B cell (primary cell): Measurements from ENCODE around the gene KNOP1. TPM values are rescaled to one million over a fixed set of nuclear protein-coding genes. Genes with fewer than 3 reads are reported as not detected.
"Not testable (repeated sequence)": the region's sequence is repeated elsewhere in the genome, so short reads cannot be mapped to it uniquely, and the experiment has no call there.

ENCODE experiments used
- ATAC-seq: fragments of 200-7000 bp; cut with Tn5 transposase; one replicate; pipeline ENCODE4 v1.10.0; 2021; ENCODE audit warnings: low read depth, mild to moderate bottlenecking, moderate number of reproducible peaks, moderate library complexity
- CTCF ChIA-PET: fragments of 350-600 bp; sonication (Branson Sonifier 250); formaldehyde crosslinking; loops from one replicate; lab custom pipeline; 2021; ENCODE audit warnings: antibody characterized with exemption, inconsistent platforms; lab: Charles Lee
- POLR2A ChIA-PET: fragments of 350-600 bp; sonication (Branson Sonifier 250); formaldehyde crosslinking; loops from one replicate; lab custom pipeline; 2021; ENCODE audit warnings: antibody characterized with exemption; lab: Charles Lee
- DNase-seq: peaks from one replicate; pipeline ENCODE4 v3.0.0; 2013
- H2AFZ ChIP-seq: 2 replicates; pipeline ENCODE4 v1.6.1; 2012; ENCODE audit warnings: mild to moderate bottlenecking, low read depth, low read length; ENCODE audit not compliant: insufficient read depth, poor library complexity, severe bottlenecking
- H3K27ac ChIP-seq, 2 donors: 1 replicate in 1 of 2; 2 replicates in 1 of 2; pipeline ENCODE4 v1.5.1; 2012 to 2013; ENCODE audit warnings: low read length in 2 of 2, mild to moderate bottlenecking in 2 of 2, moderate library complexity in 1 of 2
- H3K27me3 ChIP-seq, 4 experiments: fragments of 200-600 bp in 1 of 4; sonication (generic) in 1 of 4; replicated peaks in 1 of 4; 1 replicate in 2 of 4; 2 replicates in 2 of 4; pipeline versions ENCODE4 v1.6.1 to v1.7.0; 2013 to 2016; ENCODE audit warnings: low read length in 3 of 4, mild to moderate bottlenecking in 2 of 4, mixed read lengths in 1 of 4, moderate library complexity in 1 of 4; ENCODE audit not compliant: insufficient read depth in 4 of 4, control insufficient read depth in 3 of 4; ENCODE audit errors: control extremely low read depth in 1 of 4
- H3K36me3 ChIP-seq, 2 experiments: replicated peaks in 1 of 2; 1 replicate in 1 of 2; 2 replicates in 1 of 2; pipeline versions ENCODE4 v1.6.1 to v1.7.1; 2013; ENCODE audit warnings: low read length in 1 of 2; ENCODE audit not compliant: insufficient read depth in 2 of 2, control insufficient read depth in 1 of 2; ENCODE audit errors: control extremely low read depth in 1 of 2, extremely low read depth in 1 of 2
- H3K4me1 ChIP-seq, 2 donors: fragments of 200-600 bp in 1 of 2; sonication (generic) in 1 of 2; 1 replicate in 1 of 2; 2 replicates in 1 of 2; pipeline versions ENCODE4 v1.5.1 to v1.6.1; 2013 to 2017; ENCODE audit warnings: low read length in 2 of 2; ENCODE audit not compliant: control insufficient read depth in 2 of 2, insufficient read depth in 2 of 2
- H3K4me2 ChIP-seq: replicated peaks from 2 replicates; pipeline ENCODE3; 2012; ENCODE audit warnings: mild to moderate bottlenecking, low read depth, low read length; ENCODE audit not compliant: poor library complexity, severe bottlenecking
- H3K4me3 ChIP-seq, 5 experiments: fragments of 200-600 bp in 1 of 5; sonication (generic) in 1 of 5; 1 replicate in 3 of 5; 2 replicates in 2 of 5; pipeline versions ENCODE4 v1.5.1 to v1.7.0; 2011 to 2016; ENCODE audit warnings: low read length in 4 of 5, mild to moderate bottlenecking in 4 of 5, low read depth in 2 of 5, control low read depth in 1 of 5, moderate library complexity in 1 of 5; ENCODE audit not compliant: insufficient read depth in 1 of 5; ENCODE audit errors: control extremely low read depth in 1 of 5, extremely low read depth in 1 of 5
- H3K79me2 ChIP-seq: fragments of 200-600 bp; sonication (generic); one replicate; pipeline ENCODE4 v1.6.0; 2016; ENCODE audit warnings: low read length; ENCODE audit not compliant: control insufficient read depth, insufficient read depth
- H3K9ac ChIP-seq: fragments of 200-600 bp; sonication (generic); 2 replicates; pipeline ENCODE4 v1.6.1; 2017; ENCODE audit warnings: mild to moderate bottlenecking, low read length, moderate library complexity
- H3K9me3 ChIP-seq, 3 donors: one replicate each; pipeline versions ENCODE4 v1.6.1 to v1.7.1; 2013; ENCODE audit warnings: low read length in 2 of 3; ENCODE audit not compliant: control insufficient read depth in 2 of 3, insufficient read depth in 1 of 3; ENCODE audit errors: control extremely low read depth in 1 of 3
- H4K20me1 ChIP-seq: 2 replicates; pipeline ENCODE4 v1.6.0; 2012; ENCODE audit warnings: mild to moderate bottlenecking, low read length; ENCODE audit not compliant: insufficient read depth, control insufficient read depth, poor library complexity, severe bottlenecking
- H3K27ac Mint-ChIP-seq: one replicate; pipeline ENCODE4 v1.8.0; 2021; ENCODE audit warnings: mixed read lengths
- H3K27me3 Mint-ChIP-seq: one replicate; pipeline ENCODE4 v1.8.0; 2021; ENCODE audit warnings: mixed read lengths
- H3K4me1 Mint-ChIP-seq: one replicate; pipeline ENCODE4 v1.8.0; 2021; ENCODE audit warnings: mixed read lengths
- H3K4me3 Mint-ChIP-seq: one replicate; pipeline ENCODE4 v1.8.0; 2021; ENCODE audit warnings: mixed read lengths
- H3K9me3 Mint-ChIP-seq: one replicate; pipeline ENCODE4 v1.8.0; 2022; ENCODE audit warnings: mixed read lengths; ENCODE audit not compliant: insufficient read depth
- EZH2 ChIP-seq: IDR thresholded peaks from 2 replicates; pipeline ENCODE4 v1.6.1; 2012; ENCODE audit warnings: borderline replicate concordance, low read depth, mild to moderate bottlenecking, moderate library complexity, low read length; ENCODE audit not compliant: insufficient read depth, poor library complexity, severe bottlenecking
- WGBS: methylation state at CpG from one replicate; pipeline ENCODE4 v1.1.5; 2013; ENCODE audit warnings: missing lambda C conversion rate; ENCODE audit not compliant: insufficient coverage; 5-methylcytosine and 5-hydroxymethylcytosine counted together
- intact Hi-C: fragments of 100-400 bp; cut with micrococcal nuclease; formaldehyde crosslinking; loops from one replicate; pipeline ENCODE4 v1.10.0; 2022
- polyA plus RNA-seq: library from polyadenylated mRNA; depleted of rRNA; stranded (reverse); fragments of >200 nt; gene quantifications from 2 replicates; pipeline ENCODE4 v1.2.3, GENCODE V29; 2012
- total RNA-seq, 2 donors: library from RNA; stranded (reverse); fragments of 120-200 nt in 1 of 2; gene quantifications; 1 replicate in 1 of 2; 2 replicates in 1 of 2; pipeline versions ENCODE4 v1.2.3 to v1.2.4, GENCODE V29; 2013 to 2022
- TF ChIP-seq, protein P1 (sequence below): fragments of 200-600 bp; IDR thresholded peaks from one replicate; pipeline ENCODE4 v1.8.0; 2022; ENCODE audit warnings: antibody characterized with exemption, mild to moderate bottlenecking

KNOP1 gene
- total and polyA plus RNA-seq, 2 donors (not counting 1 experiment from before 2014, with no cell fraction given) = 1.6 to 16.9 TPM

DNA sequence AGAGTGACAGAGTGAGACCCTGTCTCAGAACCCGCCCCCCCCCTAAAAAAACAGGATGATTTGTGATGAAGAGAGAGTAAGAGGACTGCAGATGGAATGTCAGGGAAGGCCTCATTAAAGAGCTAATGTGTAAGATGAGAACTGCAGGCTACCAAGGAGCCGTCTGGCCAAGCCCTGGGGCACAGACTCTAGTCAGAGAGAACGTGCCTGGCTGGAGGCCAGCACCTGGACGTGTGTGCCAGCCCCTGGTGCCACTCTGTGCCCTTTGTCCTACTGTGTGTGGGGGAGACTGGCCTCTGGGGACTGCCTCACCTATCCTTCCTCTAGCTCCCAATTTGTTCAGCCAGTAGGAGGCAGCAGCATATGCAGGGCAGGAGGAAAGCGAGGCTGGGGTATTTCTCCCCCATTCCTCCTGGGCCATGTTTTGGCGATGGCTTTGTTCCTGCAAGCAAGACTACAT is 37.1 kb downstream of the KNOP1 start:
- Histone ChIP-seq H4K20me1 (no peaks in the 10 kb centered on the region), H3K9me3 (peaks cover 0 to 13% (median 8%) of the 10 kb centered on the region in 3 donors), H2AFZ (no peak overlapping the region), H3K27ac (no peak overlapping the region), H3K9ac (no peak overlapping the region), H3K27me3 (no peaks in the 10 kb centered on the region), H3K4me2 (no peak overlapping the region), H3K36me3 (peaks cover 4 to 49% of the 10 kb centered on the region in 2 experiments), H3K79me2 (no peaks in the 10 kb centered on the region), H3K4me1 (no peaks in the 10 kb centered on the region), H3K4me3 (no peak overlapping the region)
- intact Hi-C loops = no loop called here
- POLR2A ChIA-PET = no interaction called here
- peaks cover 7% of the 10 kb centered on the region for H3K9me3 Mint-ChIP-seq
- no peak for DNase-seq
- CTCF ChIA-PET = no interaction called here
- no peaks in the 10 kb centered on the region for H3K27me3 Mint-ChIP-seq
- H3K4me1 Mint-ChIP-seq = no peaks in the 10 kb centered on the region
- no peak overlapping the region for H3K4me3 Mint-ChIP-seq
- ATAC-seq = no peak
- H3K27ac Mint-ChIP-seq = no peak overlapping the region
- TF ChIP-seq, protein P1, sequence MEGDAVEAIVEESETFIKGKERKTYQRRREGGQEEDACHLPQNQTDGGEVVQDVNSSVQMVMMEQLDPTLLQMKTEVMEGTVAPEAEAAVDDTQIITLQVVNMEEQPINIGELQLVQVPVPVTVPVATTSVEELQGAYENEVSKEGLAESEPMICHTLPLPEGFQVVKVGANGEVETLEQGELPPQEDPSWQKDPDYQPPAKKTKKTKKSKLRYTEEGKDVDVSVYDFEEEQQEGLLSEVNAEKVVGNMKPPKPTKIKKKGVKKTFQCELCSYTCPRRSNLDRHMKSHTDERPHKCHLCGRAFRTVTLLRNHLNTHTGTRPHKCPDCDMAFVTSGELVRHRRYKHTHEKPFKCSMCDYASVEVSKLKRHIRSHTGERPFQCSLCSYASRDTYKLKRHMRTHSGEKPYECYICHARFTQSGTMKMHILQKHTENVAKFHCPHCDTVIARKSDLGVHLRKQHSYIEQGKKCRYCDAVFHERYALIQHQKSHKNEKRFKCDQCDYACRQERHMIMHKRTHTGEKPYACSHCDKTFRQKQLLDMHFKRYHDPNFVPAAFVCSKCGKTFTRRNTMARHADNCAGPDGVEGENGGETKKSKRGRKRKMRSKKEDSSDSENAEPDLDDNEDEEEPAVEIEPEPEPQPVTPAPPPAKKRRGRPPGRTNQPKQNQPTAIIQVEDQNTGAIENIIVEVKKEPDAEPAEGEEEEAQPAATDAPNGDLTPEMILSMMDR = no peak
- no peak for TF ChIP-seq EZH2
- 92% methylated on average over 4 of the region's 6 CpGs for WGBS

DNA sequence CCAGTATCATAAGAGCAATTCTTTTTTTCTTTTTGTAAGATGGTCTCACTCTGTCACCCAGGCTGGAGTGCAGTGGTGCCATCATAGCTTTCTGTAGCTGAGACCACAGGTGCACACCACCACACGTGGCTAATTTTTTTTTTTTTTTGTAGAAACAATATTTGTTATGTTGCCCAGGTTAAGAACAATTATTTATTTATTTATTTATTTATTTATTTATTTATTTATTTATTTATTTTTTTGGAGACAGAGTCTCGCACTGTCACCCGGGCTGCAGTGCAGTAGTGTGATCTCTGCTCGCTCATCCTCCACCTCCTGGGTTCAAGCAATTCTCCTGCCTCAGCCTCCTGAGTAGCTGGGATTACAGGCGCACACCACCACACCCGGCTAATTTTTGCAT is 38.7 kb downstream of the KNOP1 start:
- POLR2A ChIA-PET, H3K27me3 Mint-ChIP-seq: not testable (repeated sequence)
- CTCF ChIA-PET = interaction anchor here (0.7 kb wide), 1 partner anchor 28 kb away, joined by 3 read pairs; no protein-coding TSS in a partner anchor

More for the DNA sequence above, 38.7 kb downstream of the KNOP1 start:
- H3K4me3 Mint-ChIP-seq, H4K20me1 ChIP-seq, H2AFZ ChIP-seq, H3K9ac ChIP-seq, H3K9me3 ChIP-seq, H3K4me1 ChIP-seq, H3K27ac Mint-ChIP-seq, H3K4me1 Mint-ChIP-seq, H3K79me2 ChIP-seq, H3K9me3 Mint-ChIP-seq, H3K27me3 ChIP-seq, DNase-seq, intact Hi-C loops, H3K27ac ChIP-seq, ATAC-seq, H3K4me3 ChIP-seq, H3K4me2 ChIP-seq: not testable (repeated sequence)
- WGBS = 100% methylated on average over 2 of the region's 6 CpGs
- peaks cover 4 to 39% of the 10 kb centered on the region in 2 experiments for H3K36me3 ChIP-seq
